Fibroblast of skin of right biceps (primary cell): ENCODE results near the gene COL23A1.
A peak's percentile ranks its signal among the peaks of the same experiment; 100 is the strongest.
"Not testable (repeated sequence)": the region's sequence is repeated elsewhere in the genome, so short reads cannot be mapped to it uniquely, and the experiment has no call there.

Source experiments
- DNase-seq: peaks from one replicate; pipeline ENCODE4 v3.0.0-alpha.2; 2013

COL23A1 gene

GRCh38 chr5:178232124-178232919 lies 357.9 kb downstream of the COL23A1 start, which contains the start of gene PHYKPL:
Gene PHYKPL (minus strand): TSS chr5:178232802. CDS start chr5:178232550, 252 bp downstream.
- peak; percentile 74 for DNase-seq

- DNase-seq, result no peak
Observed at GRCh38 chr5:178231539-178232123, 358.6 kb downstream of the COL23A1 start.

GRCh38 chr5:178230879-178231538 lies 359.2 kb downstream of the COL23A1 start:
- no peak for DNase-seq

GRCh38 chr5:178229861-178230260 lies 360.3 kb downstream of the COL23A1 start:
- no peak for DNase-seq

GRCh38 chr5:178229111-178229510 lies 361.1 kb downstream of the COL23A1 start:
- not testable (repeated sequence) for DNase-seq

GRCh38 chr5:178228609-178229008 lies 361.6 kb downstream of the COL23A1 start:
- DNase-seq, result no peak

GRCh38 chr5:178227929-178228328 lies 362.3 kb downstream of the COL23A1 start:
- no peak for DNase-seq

GRCh38 chr5:178227138-178227659 lies 363.0 kb downstream of the COL23A1 start:
- DNase-seq, result no peak

GRCh38 chr5:178225174-178225573 lies 365.0 kb downstream of the COL23A1 start:
- DNase-seq, result no peak

- no peak for DNase-seq
Observed at GRCh38 chr5:178224403-178224802, 365.8 kb downstream of the COL23A1 start.

GRCh38 chr5:178223828-178224335 lies 366.3 kb downstream of the COL23A1 start:
- no peak for DNase-seq

GRCh38 chr5:178223196-178223773 lies 366.9 kb downstream of the COL23A1 start:
- no peak for DNase-seq

GRCh38 chr5:178222292-178222691 lies 367.9 kb downstream of the COL23A1 start:
- DNase-seq, result no peak

- DNase-seq, result no peak
Observed at GRCh38 chr5:178221853-178222252, 368.3 kb downstream of the COL23A1 start.

- DNase-seq, result no peak
Observed at GRCh38 chr5:178221282-178221681, 368.9 kb downstream of the COL23A1 start.

- no peak for DNase-seq
Observed at GRCh38 chr5:178218827-178219226, 371.4 kb downstream of the COL23A1 start.

- no peak for DNase-seq
Observed at GRCh38 chr5:178218237-178218776, 371.9 kb downstream of the COL23A1 start.

- DNase-seq, result no peak
Observed at GRCh38 chr5:178216779-178217178, 373.4 kb downstream of the COL23A1 start.

- DNase-seq, result no peak
Observed at GRCh38 chr5:178216088-178216534, 374.1 kb downstream of the COL23A1 start.

- no peak for DNase-seq
Observed at GRCh38 chr5:178215280-178216002, 374.8 kb downstream of the COL23A1 start.

- no peak for DNase-seq
Observed at GRCh38 chr5:178214160-178214803, 375.9 kb downstream of the COL23A1 start.
